K562 (cell line): ENCODE measurements around the gene DYNC2I2. TPM values are rescaled to one million over a fixed set of nuclear protein-coding genes. Genes with fewer than 3 reads are reported as not detected.
A peak's percentile ranks its signal among the peaks of the same experiment; 100 is the strongest.

Experiments
- ARID1B ChIP-seq: fragments of 450-650 bp; IDR thresholded peaks from 2 replicates; pipeline ENCODE4 v1.6.1; 2016; ENCODE audit warnings: antibody characterized with exemption, mild to moderate bottlenecking, inconsistent platforms
- CCAR2 ChIP-seq: fragments of 200-400 bp; formaldehyde crosslinking; IDR thresholded peaks from 2 replicates; pipeline ENCODE4 v1.6.1; 2017; ENCODE audit warnings: mild to moderate bottlenecking, low read depth, low read length
- CREB1 ChIP-seq, 2 experiments: sonication (generic) in 1 of 2; formaldehyde crosslinking in 1 of 2; IDR thresholded peaks; 2 replicates each; pipeline versions ENCODE4 v1.6.1 to v1.8.0; 2012 to 2022; ENCODE audit warnings: inconsistent platforms in 1 of 2, mild to moderate bottlenecking in 1 of 2, missing genetic modification reagents in 1 of 2, moderate library complexity in 1 of 2
- DPF2 ChIP-seq: fragments of 450-650 bp; IDR thresholded peaks from 2 replicates; pipeline ENCODE4 v1.6.1; 2016
- TRIM28 ChIP-seq: fragments of 450-650 bp; IDR thresholded peaks from 2 replicates; pipeline ENCODE4 v1.6.1; 2017
- TSHZ1 ChIP-seq: fragments of 250-450 bp; sonication (Bioruptor Pico); IDR thresholded peaks from 2 replicates; pipeline ENCODE4 v1.4.0; 2020; ENCODE audit warnings: mild to moderate bottlenecking, moderate library complexity
- ZFX ChIP-seq: sonication (generic); formaldehyde crosslinking; IDR thresholded peaks from 2 replicates; pipeline ENCODE4 v1.8.0; 2022; ENCODE audit warnings: mild to moderate bottlenecking, missing genetic modification reagents, moderate library complexity
- ZHX1 ChIP-seq: fragments of 150-350 bp; conservative IDR thresholded peaks from 2 replicates; pipeline ENCODE4 v1.6.1; 2014; ENCODE audit warnings: low read length
- ZNF354B ChIP-seq: fragments of 250-450 bp; sonication (Bioruptor Pico); IDR thresholded peaks from 2 replicates; pipeline ENCODE4 v1.4.0; 2020
- ZNF583 ChIP-seq: fragments of 250-450 bp; sonication (Bioruptor Pico); IDR thresholded peaks from 2 replicates; pipeline ENCODE4 v1.4.0; 2020
- ZNF589 ChIP-seq: fragments of 200-800 bp; sonication (Bioruptor generic); IDR thresholded peaks from 2 replicates; pipeline ENCODE4 v1.6.1; 2016; ENCODE audit warnings: low read depth, missing genetic modification characterization, missing compliant biosample characterization
- polyA plus RNA-seq, 8 experiments: library from polyadenylated mRNA; depleted of rRNA in 4 of 8; stranded (reverse) in 5 of 8; unstranded in 3 of 8; fragments of >200 nt; fragmentation: Nextera tagmentation in 2 of 8; fragmentation: Illumina TruSeq in 1 of 8; extraction: Ambion mirVana in 2 of 8; extraction: Trizol in 1 of 8; gene quantifications; 2 replicates each; pipeline versions ENCODE4 v1.2.1 to v1.2.3, GENCODE V29; 2011 to 2014; ENCODE audit warnings: inconsistent platforms in 1 of 8, missing spikeins in 1 of 8
- total RNA-seq, 7 experiments: library from RNA; depleted of rRNA in 6 of 7; stranded (reverse); fragments of >200 nt in 6 of 7; fragmentation: Illumina TruSeq in 2 of 7; extraction: Trizol in 2 of 7; gene quantifications; 2 replicates each; pipeline versions ENCODE4 v1.2.1 to v1.2.3, GENCODE V29; 2011 to 2021; ENCODE audit warnings: low replicate concordance in 1 of 7
- TF ChIP-seq, protein P1 (sequence below), 2 experiments: fragments of 150-350 bp in 1 of 2; IDR thresholded peaks; 2 replicates each; pipeline ENCODE4 v1.6.1; 2012 to 2016; ENCODE audit warnings: low read depth in 2 of 2, low read length in 2 of 2, mild to moderate bottlenecking in 1 of 2, moderate library complexity in 1 of 2
- TF ChIP-seq, protein P2 (sequence below): sonication (generic); formaldehyde crosslinking; IDR thresholded peaks from 2 replicates; pipeline ENCODE4 v1.9.0; 2022; ENCODE audit warnings: mild to moderate bottlenecking, missing genetic modification reagents
- TF ChIP-seq, protein P3 (sequence below): fragments of 250-450 bp; sonication (Bioruptor Pico); IDR thresholded peaks from 2 replicates; pipeline ENCODE4 v1.8.0; 2021; ENCODE audit warnings: moderate library complexity, mild to moderate bottlenecking, inconsistent platforms

The DYNC2I2 gene
- total and polyA plus RNA-seq, 9 of the 15 experiments (the other 6 are each of a cell fraction or from before 2014, with no cell fraction given): 1.5 to 249 (median 70.0) TPM

DNA sequence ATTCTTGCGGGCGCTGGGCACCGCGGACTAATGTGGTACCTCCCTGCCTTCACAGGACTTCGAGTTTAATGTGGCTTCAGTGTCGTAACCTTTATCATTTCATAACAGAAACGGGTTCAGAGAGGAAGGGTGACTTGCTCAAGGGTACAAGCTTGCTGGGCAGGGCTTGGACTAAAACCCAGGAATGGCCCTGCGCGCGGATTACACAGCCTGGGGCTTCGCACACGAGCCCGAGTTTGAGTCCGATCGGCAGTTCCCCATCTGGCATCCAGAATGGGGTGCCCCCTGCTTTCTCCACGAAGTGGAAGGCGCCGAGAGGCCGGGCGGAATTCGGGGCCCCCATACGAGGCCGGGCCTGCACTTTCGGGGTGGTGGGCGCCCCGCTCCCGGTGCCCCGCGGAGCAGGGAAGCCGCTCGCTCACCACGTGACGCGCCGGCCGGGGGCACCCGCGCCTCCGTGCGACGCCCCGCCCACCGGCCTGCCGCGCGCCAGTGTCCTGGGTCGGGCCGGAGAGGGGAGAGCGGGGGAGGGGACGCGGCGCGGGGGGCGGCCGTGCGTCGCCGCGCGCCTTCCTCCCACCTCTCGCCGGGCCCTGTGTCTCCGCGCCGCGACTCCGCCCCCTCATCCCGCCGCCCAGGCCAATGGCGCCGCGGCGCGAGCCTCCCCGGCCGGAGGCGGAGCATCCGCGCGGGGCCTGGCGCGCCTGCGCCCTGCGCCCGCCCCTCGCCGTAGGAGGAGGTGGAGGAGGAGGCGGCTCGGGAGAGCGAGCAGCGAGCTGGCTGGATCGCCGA is 32.0 kb upstream of the DYNC2I2 start, which contains the start of gene SET (continued):
- TF ChIP-seq ZHX1: no peak
- peak; percentile 94 for TF ChIP-seq ZNF583 (CRISPR knock-in tag)
- TF ChIP-seq TRIM28: peak; percentile 89; the same call in 1 of the 2 replicates
- TF ChIP-seq, protein P1, sequence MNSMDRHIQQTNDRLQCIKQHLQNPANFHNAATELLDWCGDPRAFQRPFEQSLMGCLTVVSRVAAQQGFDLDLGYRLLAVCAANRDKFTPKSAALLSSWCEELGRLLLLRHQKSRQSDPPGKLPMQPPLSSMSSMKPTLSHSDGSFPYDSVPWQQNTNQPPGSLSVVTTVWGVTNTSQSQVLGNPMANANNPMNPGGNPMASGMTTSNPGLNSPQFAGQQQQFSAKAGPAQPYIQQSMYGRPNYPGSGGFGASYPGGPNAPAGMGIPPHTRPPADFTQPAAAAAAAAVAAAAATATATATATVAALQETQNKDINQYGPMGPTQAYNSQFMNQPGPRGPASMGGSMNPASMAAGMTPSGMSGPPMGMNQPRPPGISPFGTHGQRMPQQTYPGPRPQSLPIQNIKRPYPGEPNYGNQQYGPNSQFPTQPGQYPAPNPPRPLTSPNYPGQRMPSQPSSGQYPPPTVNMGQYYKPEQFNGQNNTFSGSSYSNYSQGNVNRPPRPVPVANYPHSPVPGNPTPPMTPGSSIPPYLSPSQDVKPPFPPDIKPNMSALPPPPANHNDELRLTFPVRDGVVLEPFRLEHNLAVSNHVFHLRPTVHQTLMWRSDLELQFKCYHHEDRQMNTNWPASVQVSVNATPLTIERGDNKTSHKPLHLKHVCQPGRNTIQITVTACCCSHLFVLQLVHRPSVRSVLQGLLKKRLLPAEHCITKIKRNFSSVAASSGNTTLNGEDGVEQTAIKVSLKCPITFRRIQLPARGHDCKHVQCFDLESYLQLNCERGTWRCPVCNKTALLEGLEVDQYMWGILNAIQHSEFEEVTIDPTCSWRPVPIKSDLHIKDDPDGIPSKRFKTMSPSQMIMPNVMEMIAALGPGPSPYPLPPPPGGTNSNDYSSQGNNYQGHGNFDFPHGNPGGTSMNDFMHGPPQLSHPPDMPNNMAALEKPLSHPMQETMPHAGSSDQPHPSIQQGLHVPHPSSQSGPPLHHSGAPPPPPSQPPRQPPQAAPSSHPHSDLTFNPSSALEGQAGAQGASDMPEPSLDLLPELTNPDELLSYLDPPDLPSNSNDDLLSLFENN (IDR thresholded peaks at IDR 0.05; ENCODE audit: low read depth in 2 of 2, low read length in 2 of 2): 0 out of 4 replicates have a peak, but pooled peaks of 1 of the 2 experiments have one; percentile 19
- TF ChIP-seq TSHZ1 (CRISPR knock-in tag): peak; percentile 59; the same call in 1 of the 2 replicates
- TF ChIP-seq ZFX (CRISPR knock-in tag): peak; percentile 80
- TF ChIP-seq CCAR2: no peak
- TF ChIP-seq, protein P2, sequence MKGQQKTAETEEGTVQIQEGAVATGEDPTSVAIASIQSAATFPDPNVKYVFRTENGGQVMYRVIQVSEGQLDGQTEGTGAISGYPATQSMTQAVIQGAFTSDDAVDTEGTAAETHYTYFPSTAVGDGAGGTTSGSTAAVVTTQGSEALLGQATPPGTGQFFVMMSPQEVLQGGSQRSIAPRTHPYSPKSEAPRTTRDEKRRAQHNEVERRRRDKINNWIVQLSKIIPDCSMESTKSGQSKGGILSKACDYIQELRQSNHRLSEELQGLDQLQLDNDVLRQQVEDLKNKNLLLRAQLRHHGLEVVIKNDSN (CRISPR knock-in tag): peak; percentile 86
- TF ChIP-seq CREB1 (IDR thresholded peaks at IDR 0.05): peak; percentile 68; the same call in 1 of the 2 replicates
- no peak for TF ChIP-seq CREB1 (CRISPR knock-in tag; IDR thresholded peaks at IDR 0.05)
- 0 out of 2 replicates have a peak, but pooled peaks have one; percentile 33 for TF ChIP-seq ARID1B
- no peak for TF ChIP-seq ZNF589 (CRISPR knock-in tag)
- peak; percentile 40; the same call in 1 of the 2 replicates for TF ChIP-seq ZNF354B
- TF ChIP-seq, protein P3, sequence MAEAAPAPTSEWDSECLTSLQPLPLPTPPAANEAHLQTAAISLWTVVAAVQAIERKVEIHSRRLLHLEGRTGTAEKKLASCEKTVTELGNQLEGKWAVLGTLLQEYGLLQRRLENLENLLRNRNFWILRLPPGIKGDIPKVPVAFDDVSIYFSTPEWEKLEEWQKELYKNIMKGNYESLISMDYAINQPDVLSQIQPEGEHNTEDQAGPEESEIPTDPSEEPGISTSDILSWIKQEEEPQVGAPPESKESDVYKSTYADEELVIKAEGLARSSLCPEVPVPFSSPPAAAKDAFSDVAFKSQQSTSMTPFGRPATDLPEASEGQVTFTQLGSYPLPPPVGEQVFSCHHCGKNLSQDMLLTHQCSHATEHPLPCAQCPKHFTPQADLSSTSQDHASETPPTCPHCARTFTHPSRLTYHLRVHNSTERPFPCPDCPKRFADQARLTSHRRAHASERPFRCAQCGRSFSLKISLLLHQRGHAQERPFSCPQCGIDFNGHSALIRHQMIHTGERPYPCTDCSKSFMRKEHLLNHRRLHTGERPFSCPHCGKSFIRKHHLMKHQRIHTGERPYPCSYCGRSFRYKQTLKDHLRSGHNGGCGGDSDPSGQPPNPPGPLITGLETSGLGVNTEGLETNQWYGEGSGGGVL (CRISPR knock-in tag): no peak
- peak; percentile 71; the same call in 1 of the 2 replicates for TF ChIP-seq DPF2
